AG20443 (cell line): Measurements from ENCODE around the gene FARSB.

Source experiments
- DNase-seq: peaks from one replicate; pipeline ENCODE4 v3.0.0; 2012; ENCODE audit warnings: low spot score, mixed read lengths

The FARSB gene

DNA sequence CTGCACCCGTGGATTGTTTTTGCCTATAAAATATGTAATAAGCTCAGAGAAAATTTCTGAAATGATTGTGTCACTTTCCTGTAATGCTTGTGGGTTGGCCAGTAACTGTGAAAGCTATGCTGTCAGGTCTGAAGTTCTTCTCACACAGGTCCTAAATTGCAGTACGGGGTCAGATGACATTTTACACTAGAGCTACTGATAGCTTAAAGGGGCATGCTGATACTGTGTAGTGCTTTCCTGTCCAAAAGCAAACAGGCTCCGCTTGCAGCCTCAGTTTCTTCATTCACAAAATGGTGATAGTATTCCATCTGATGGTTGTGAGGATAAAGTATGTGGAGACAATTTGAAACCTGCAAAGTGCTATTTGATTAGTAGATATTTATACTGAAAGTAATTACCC, 7.6 kb upstream of the FARSB start:
- DNase-seq, result no peak

GRCh38 chr2:222656526-222657446, 894 bp upstream of the FARSB start:
- peak; percentile 15 for DNase-seq

DNA sequence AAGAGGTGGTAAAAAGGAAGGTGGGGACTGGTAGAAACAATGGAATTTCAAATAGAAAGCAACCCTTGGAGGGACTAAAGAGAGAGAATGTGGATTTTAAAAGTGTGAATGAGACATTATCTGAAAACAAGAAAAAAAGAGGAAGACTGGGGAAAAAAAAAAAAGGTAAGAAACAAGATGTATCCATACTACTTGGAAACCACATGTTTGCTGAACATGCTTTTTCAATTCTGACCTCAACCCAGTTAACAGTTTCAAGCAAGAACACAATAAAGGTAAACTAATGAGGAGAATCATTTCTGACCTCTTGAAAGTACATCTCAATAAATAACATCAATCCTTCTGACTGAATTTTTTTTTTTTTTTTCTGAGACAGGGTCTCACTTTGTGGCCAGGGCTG, 2.6 kb downstream of the FARSB start:
- DNase-seq, result no peak

DNA sequence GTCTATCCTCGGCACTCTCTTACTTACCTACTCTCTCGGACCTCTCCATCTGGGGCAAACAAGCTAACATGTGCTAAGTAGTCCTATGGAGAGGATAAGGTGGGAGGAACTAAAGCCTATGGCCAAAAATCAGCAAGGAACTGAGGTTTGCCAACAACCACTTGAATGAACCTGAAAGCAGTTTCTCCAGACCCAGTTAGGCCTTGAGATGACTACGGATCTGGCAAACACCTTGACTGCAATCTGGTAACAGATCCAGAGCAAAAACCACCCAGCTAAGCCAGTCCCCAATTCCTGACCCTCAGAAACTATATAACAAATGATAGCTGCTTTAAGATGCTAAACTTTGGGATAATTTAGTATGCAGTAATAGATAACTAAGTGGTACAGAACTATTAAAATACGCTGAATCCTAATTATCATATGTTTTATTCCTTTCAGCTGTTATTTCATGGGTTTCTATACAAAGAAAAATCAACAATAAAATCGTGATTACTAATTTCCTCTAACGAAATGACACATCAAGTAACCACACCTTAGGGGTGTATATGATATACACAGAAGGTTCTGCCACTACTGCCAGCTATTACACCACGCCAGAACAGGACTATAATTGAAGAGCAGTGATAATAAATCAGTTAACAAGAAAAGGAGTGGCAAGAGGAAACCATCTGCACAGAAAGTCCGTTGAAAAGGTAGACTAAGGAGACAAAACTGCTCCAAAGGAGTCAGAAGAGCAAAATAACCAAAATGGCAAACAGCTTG, 3.2 kb downstream of the FARSB start:
- DNase-seq, result no peak

DNA sequence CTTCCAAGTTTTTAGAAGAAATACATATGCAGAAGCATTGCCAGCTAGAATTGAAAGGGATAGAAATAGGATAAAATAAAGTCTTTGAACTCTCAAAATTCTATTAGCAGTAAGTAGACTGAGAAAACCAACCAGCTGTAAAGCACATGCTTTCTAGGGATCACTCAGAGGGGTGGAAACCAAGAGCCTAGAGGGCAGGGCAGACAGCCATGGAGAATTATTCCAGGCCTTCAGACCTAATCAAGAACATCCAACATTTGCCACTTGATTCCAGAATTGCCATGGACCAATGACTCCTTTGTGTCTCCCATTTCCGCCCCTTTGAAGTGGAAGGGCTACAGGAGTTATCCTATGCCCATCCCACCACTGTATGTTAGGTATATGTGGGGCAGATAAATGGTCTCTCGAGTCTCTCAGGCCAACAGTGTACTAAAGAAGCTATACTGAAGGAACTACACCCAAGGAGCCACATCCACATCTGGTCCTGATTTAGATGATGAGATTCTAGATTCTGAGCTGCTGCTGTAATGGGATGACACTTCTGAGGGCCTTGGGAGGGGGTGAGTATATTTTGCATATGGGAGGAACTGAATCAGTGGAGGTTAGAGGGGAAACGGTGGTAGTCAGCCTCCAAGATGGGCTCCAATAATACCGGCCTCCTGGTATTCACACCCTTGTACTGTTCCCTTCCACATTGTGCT, 4.0 kb downstream of the FARSB start:
- DNase-seq, result peak; percentile 41

GRCh38 chr2:222649801-222650200, 6.1 kb downstream of the FARSB start:
- no peak for DNase-seq

GRCh38 chr2:222646008-222646407, 9.9 kb downstream of the FARSB start:
- DNase-seq, result no peak

GRCh38 chr2:222643134-222643533, 12.8 kb downstream of the FARSB start:
- DNase-seq, result no peak

DNA sequence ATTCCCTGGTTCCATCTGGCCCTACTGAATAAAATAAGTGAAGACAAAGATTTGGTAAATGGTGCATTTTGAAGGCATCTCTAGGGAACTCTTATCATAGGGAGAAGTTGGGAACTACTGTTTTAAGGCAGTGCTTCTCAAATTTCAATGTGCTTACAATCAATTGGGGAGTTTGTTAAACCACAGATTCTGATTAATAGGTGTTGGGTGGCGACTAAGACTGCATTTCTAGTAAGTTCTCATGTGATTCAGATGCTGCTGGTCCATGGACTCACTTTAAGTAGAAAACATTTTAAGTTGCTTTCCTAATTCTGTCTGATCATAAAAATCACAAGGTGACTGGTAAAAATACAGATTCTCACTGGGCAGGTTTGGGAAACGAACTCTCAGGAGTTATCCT, 14.6 kb downstream of the FARSB start:
- DNase-seq, result no peak

- no peak for DNase-seq
These were observed 18.8 kb downstream of the FARSB start for GRCh38 chr2:222637067-222637466.

GRCh38 chr2:222635295-222635694, 20.6 kb downstream of the FARSB start:
- no peak for DNase-seq

- DNase-seq, result no peak
These were observed 28.1 kb downstream of the FARSB start for GRCh38 chr2:222627764-222628163.

DNA sequence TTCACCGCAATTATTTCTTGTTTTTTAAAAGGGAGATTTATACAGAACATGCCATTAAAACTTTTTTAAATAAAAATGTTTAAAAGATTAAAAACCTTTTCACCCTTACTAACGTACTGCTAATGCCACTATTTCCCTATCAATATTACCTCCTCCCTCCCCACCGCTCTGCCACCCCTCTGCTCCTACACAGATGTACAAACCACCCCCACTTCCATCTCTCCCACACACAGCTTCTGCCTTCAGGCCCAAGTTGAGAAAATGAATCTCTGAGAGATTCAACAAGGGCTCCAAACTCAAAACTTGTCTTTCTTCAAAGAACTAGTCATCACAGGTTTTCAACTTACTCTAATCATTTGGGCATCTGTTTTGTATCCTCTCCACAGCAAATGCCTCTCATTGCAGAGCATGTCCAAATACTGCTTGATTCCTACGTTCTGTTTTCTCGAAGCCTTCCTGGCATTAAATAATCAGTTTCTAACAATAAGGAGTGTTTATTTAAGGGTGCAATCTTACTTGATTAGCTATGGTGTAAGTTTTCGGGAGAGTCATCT, 32.1 kb downstream of the FARSB start:
- no peak for DNase-seq

GRCh38 chr2:222622910-222623309, 33.0 kb downstream of the FARSB start:
- DNase-seq, result no peak

DNA sequence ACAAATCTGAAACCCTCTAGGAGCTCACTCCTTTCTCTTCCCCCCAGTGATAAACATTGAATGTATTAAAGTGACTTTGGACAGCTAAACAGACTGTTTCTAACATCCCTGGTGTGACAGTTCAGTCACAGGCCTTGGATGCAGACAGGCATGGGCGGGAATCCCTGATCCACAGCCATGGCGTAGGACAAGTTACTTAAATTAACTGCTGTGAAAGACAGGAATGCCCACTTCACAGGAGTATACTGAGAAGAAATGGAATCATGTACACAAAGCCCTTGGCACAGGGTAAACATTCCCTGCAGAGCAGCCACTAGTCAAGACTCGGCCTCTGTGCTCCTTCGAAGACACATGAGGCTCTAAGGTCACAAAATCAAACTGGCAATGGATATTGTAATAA, 34.0 kb downstream of the FARSB start:
- DNase-seq, result no peak

GRCh38 chr2:222615320-222615719, 40.6 kb downstream of the FARSB start:
- no peak for DNase-seq

- peak; percentile 71 for DNase-seq
These were observed 42.1 kb downstream of the FARSB start for GRCh38 chr2:222613715-222614331.

DNA sequence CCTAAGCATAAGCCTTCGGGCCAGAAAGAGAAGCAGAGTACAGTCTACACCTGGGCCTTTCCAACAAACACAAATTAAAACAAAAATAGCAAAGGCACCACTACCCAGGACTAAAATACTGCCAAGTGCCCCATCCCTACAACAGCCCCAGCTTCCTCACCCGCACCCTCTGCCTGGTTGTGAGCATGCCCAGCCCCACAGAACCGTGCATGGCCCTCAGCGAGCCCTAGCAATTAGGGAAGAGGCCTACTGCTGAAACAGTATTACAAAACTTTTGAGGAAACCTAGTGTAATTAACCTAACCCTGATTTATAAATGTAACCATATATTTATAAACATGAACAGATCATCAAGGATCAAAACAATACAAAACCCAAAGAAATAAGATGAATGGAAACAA, 44.2 kb downstream of the FARSB start:
- no peak for DNase-seq

DNA sequence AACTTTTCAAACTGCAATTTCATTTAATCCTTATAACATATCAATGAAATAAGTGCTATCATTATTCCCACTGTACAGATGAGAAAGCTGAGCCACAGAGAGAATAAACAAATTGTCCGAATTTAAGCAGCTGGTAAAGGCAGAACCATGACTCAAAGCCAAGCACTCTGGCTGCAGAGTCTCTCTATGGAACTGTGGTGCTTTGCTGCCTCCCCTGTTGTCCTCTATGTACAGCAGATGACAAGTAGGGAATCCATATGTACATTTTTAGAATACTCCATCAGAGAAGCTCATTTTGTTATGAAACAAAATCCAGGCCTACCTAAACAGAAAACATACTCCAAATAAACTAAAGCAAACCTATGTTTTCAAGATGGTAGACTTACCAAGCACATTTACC, 45.1 kb downstream of the FARSB start:
- DNase-seq, result no peak

DNA sequence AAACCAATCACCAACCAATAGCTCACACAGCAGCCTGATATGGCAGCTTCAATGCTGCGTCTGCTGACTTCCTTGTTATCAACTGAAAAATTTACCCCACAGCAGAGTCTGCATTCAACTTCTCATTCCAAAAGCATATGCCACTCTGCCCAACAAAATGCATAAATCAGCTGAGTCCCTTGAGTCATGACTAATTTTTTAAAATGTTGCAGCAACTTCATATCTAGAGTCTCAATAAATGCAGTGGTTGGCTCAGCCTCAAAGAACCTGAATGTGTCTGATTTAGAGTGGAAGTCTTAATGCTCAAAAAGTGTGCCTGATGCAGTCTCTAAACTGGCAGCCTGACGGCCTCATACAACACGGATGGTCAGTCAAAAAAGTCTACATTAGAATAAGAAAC, 46.5 kb downstream of the FARSB start:
- peak; percentile 11 for DNase-seq

- DNase-seq, result peak; percentile 15
These were observed 47.8 kb downstream of the FARSB start for GRCh38 chr2:222608081-222608480.

DNA sequence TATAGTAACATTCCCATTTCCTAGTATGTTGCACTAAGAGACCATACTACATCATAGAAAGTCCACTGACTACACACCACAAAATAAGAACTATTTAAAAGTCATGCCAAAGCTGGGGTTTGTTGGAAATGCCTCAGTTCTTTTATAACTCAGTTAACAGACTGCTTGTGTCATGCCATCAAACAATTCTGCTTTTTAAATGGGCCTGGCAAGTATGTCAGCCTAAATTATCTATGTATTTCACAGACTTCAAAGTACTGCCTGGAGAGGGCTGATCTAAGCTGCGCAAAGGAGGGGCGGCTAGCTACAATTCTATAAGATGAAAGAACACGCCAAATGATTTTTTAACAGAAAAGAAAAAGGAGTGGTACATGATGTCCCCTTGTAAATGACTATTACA, 49.6 kb downstream of the FARSB start:
- DNase-seq, result no peak
